HG03064 (cell line): ENCODE data around the gene RIMS1.

Experiments
- ATAC-seq: cut with Tn5 transposase; IDR thresholded peaks from one replicate; pipeline ENCODE4 v1.9.1; 2021; ENCODE audit warnings: low read depth; ENCODE audit not compliant: unreplicated experiment

RIMS1 gene

GRCh38 chr6:72083976-72084375 lies 197.6 kb downstream of the RIMS1 start:
- ATAC-seq = no peak

GRCh38 chr6:72084992-72085569 lies 198.7 kb downstream of the RIMS1 start:
- ATAC-seq = no peak

GRCh38 chr6:72094506-72094905 lies 208.2 kb downstream of the RIMS1 start:
- ATAC-seq = no peak

- no peak for ATAC-seq
These were observed 216.2 kb downstream of the RIMS1 start for GRCh38 chr6:72102561-72102960.

- ATAC-seq = no peak
These were observed 225.3 kb downstream of the RIMS1 start for GRCh38 chr6:72111611-72112010.

GRCh38 chr6:72130327-72130726 lies 244.0 kb downstream of the RIMS1 start:
- ATAC-seq = no peak

GRCh38 chr6:72132427-72132826 lies 246.1 kb downstream of the RIMS1 start:
- ATAC-seq = no peak

- no peak for ATAC-seq
These were observed 246.5 kb downstream of the RIMS1 start for GRCh38 chr6:72132851-72133250.

GRCh38 chr6:72133324-72133723 lies 247.0 kb downstream of the RIMS1 start:
- ATAC-seq = no peak

GRCh38 chr6:72140795-72141194 lies 254.4 kb downstream of the RIMS1 start:
- no peak for ATAC-seq

- ATAC-seq = no peak
These were observed 263.4 kb downstream of the RIMS1 start for GRCh38 chr6:72149715-72150114.

GRCh38 chr6:72151742-72152141 lies 265.4 kb downstream of the RIMS1 start:
- no peak for ATAC-seq

GRCh38 chr6:72175916-72176315 lies 289.6 kb downstream of the RIMS1 start:
- ATAC-seq = no peak

GRCh38 chr6:72182337-72183246 lies 296.2 kb downstream of the RIMS1 start:
- ATAC-seq = no peak

- no peak for ATAC-seq
These were observed 317.6 kb downstream of the RIMS1 start for GRCh38 chr6:72203983-72204382.

GRCh38 chr6:72205500-72205899 lies 319.1 kb downstream of the RIMS1 start:
- ATAC-seq = no peak

GRCh38 chr6:72206606-72207005 lies 320.3 kb downstream of the RIMS1 start:
- no peak for ATAC-seq

- no peak for ATAC-seq
These were observed 326.3 kb downstream of the RIMS1 start for GRCh38 chr6:72212686-72213085.

GRCh38 chr6:72213654-72214053 lies 327.3 kb downstream of the RIMS1 start:
- ATAC-seq = no peak

GRCh38 chr6:72216222-72217068 lies 330.1 kb downstream of the RIMS1 start:
- no peak for ATAC-seq

- no peak for ATAC-seq
These were observed 331.3 kb downstream of the RIMS1 start for GRCh38 chr6:72217626-72218025.
